Inflammatory macrophage (primary cell): ENCODE measurements around the gene RDM1.

Experiments
- DNase-seq, 2 donors: peaks; one replicate each; pipeline ENCODE4 v3.0.0-alpha.2; 2020 to 2022

The RDM1 gene

GRCh38 chr17:35870906-35871819 is 59.4 kb downstream of the RDM1 start:
- peak; percentile 70 to 71 for DNase-seq

- DNase-seq, result no peak
Observed at GRCh38 chr17:35868737-35869136, 61.8 kb downstream of the RDM1 start, which contains the start of gene HEATR9. Gene HEATR9, minus strand, starts transcription at chr17:35868891. Its CDS starts 149 bp downstream, at chr17:35868742.
